HG02884 (cell line): ENCODE measurements around the gene BCAS3.

Experiments
- ATAC-seq: cut with Tn5 transposase; IDR thresholded peaks from one replicate; pipeline ENCODE4 v1.9.1; 2021; ENCODE audit warnings: mild to moderate bottlenecking, moderate library complexity; ENCODE audit not compliant: unreplicated experiment

The BCAS3 gene

DNA sequence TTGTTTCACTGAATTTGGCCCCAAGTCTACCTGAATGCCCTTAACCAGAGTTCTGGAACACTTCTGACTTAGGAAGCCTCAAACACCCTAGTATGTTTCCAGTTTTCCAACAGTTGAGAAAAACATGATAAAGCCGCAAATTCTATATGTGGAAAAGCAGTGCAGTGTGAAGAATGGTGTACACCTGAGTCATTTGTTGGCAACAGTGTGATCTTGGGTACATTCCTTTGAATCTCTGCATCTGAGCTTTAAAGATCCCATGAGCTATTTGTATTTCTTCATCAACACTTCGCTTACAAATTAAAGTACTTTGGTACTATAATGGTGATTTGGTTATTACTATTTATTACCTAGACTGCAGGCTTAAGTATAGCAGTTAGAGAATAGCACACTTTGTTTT lies 628.4 kb downstream of the BCAS3 start:
- no peak for ATAC-seq

DNA sequence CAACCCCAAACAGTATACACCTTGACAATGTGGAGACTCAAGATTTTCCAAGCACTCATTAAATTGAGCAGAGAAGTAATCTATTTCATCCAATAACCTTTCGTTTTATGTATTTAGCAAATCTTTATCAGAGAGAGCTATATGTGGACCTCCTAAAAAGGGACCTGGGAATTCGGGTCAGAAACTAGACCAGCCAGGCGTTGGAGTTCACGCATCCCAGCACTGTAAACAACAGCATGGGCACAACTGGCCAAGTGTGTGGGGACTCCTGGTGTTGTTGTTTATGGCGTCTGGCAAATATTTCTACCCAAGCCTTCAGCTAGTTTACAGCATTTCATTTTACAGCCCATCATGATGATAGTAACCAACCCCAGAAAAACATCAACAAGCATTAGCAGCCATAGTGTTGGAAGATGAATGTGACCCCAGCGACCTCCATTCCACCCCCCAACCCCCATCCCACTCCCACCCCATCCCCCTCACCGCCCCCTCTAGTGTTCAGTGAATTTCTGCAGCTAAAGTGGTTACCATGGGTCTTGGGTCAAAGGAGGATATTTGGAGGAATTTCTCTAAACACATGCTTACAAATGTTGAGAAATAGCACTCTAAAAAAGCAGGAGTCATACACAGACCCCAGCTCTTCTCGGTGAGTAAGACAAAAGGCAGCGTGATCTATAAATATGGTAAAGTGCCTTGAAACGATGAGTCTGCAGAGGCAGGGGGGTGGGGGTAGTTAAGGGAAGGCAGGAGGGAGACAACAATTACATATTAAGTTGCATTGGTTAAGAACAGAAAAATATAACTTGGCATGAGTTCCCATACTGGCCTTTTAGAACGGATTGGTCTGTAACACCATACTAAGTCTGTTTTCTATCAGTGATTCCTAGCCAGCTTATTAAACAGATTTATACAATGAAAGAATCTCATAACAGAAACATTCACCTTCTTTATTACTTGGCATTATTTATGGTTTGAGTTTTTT lies 630.5 kb downstream of the BCAS3 start:
- no peak for ATAC-seq

DNA sequence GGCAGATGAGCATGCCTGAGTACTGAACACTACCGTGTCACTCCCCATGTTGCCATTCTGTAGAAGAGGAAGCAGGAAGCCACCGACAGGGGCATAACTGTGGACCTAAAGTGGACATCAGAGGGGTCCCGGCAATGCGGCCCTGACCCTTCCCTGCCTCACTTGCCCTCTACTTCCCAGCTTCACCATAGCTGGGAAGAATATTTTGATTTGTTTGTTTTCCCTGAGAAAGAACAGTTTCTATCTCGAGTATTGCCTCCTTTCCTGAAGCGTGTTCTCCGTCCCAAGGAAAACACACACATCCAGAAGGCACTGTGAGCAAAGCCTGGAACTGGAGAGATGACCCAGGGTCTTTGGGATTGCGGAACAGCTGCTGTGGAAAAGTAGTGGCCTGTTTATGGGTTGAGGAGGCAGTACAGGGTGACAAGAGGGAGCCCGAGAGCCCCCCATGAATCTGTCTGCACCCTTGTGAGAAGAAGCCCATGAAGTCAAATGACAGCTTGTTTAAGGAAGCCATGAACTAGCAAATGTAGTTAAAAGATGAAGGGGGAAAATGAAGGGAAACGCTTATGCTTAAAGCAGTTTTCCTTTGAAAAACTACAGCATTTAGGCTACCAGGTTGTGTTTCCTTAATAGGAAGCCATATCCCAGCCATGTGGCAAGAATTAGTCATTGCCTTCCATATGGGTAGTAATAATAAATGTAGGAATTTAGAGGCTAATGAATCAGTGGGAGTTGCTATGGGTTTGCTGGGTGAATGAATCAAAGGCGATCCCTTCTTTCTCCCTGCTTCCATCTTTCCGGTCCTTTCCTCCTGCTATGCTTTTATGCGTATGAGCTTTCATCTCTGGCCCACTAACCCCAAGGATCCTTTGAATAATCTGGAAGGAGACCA lies 632.0 kb downstream of the BCAS3 start:
- no peak for ATAC-seq

DNA sequence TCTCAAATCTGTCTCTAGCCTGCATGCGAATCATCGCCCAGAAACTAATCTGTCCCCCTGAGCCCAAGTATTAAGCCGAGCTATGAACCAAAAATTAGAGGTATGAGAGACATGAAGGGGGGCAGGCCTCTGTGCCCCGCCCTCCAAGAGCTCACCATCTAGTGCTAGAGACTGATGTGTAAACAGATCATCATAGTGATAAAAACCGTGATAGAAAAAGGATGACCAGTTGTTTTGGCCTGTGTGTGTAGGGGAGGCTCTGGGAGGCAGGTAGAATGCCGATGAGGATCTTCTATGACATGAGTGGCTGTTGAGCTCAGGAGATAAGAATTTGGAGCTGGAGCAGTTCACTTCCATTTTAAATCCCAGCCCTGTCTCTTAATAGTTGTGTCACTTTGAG lies 632.9 kb downstream of the BCAS3 start:
- ATAC-seq, result no peak

DNA sequence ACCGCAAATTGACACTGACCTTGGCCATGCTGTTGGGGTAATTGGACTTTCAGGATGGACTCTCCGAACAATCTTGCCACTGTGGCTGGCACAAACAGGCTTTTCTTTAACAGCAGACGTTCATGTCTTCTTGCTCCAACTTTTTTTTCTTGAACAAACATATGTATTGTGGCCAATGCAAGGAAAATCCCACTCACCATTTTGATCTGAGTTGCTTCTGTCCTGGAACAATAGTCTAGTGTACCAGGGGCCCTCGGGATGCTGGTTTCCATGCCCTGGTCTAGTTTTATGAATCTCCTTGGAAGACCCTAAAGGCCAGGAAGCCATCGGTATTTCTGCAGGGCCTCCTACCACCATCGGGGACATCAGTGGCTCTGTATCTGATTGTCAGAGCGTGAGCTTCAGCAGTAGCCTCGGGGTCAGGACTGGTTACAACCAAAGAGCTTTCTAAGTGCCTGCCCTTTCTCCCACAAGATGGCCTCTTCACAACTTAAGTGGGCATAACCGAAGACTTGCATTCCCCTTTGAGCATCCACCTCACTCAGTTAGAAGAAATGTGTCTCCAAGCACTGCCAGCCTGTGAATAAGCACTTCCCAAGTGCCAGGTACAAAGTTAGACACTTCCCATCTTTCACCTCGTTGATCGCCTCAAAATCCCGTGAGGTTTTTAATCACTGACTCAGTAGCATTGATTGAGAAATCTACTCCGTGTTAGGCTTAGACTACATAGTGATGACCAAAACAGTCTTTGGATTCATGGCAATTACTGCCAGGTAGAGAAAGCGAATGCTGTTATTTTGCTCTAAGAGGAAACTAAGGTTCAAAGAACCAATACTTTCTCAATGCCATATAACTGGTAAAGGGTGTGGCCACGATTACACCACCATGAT lies 635.0 kb downstream of the BCAS3 start:
- no peak for ATAC-seq

DNA sequence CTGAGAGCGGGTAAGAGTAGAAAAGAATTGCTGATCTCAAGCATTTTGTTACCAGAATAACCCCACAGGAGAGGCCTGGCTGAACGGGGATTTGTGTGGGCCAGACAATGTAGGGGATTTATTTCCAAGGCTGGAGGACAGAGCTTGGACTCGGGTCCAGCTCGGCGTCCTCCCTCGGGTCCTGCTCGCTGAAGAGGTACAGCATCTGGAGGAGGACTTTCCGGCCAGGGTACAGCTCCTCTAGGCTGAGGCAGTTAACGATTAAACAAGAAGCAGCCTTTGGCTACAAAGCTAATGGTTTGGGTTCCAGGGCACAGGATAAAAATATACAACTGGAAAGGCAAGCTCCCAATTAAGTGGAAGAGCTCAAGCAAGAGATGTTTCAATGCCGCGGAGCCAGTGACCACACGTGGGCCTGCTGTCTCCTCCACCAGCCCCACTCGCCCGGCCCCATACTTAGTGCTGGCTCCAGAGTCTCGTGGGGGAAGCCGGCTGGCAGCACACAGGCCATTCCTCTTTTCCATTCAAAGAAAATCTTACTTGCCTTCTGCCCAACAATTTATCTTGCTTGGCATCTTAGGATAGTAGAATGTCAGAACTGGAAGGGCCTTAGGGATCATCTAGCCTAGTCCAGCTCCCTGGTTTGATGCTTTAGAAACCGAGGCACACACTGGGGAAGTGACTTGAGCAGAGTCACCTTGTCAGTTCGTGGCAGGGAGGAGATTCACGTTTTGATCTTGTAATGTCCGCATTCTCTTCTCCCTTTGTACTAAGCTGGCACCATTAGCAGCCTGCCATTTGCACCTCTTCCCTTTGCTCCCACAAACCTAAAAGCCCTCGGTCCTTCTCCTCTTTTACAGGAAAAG lies 636.0 kb downstream of the BCAS3 start:
- ATAC-seq, result no peak

DNA sequence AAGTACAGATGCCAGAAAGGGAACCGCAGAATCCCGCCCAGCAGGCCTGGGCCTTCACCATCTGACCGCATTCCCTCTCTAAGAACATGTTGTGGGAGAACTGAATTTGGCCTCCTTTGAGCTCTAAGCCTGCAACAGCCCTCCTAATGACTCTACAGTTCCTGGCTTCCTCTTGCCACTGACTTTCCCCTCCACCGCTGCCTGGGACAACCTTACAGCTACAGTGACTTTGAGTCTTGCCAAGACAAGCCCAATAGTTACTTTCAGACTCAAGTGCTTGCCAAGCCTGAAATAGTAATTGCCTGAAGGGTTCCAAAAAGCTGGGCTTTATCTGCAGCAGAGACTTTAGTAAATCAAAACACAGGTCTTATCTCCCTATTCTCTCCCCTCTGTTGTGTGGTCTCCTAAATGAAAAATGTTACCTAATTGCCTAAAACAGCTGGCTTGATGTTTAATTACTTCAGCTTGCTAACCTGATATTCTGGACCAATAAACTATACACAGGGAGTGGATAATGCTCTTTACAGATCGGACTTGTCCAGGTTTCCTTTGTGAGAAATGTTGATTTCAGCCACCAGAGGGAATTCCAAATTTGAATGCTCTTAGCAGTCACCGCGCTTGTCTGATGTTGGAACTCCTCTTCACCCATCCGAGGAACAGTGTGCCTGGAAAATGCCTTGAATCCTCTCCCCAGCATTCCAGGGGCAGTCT lies 636.9 kb downstream of the BCAS3 start:
- no peak for ATAC-seq

DNA sequence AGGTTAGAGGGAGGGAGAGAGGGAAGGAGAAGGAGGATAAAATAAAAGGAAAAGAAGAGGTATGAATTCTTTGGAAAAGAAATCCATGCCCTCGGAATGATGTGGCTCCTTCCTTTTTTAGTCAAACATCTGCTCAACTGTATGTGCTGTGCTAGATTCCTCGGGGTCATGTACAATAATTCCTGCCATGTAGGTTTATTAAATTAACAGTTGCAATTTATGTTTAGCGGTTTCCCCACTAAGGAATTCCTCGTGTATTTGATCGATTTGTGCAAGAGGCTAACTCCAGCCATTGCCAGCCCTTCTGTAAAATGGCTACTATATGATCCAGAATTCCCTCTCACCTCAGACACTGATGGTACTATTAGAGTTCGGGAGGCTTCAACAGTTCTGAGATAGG lies 639.0 kb downstream of the BCAS3 start:
- no peak for ATAC-seq

DNA sequence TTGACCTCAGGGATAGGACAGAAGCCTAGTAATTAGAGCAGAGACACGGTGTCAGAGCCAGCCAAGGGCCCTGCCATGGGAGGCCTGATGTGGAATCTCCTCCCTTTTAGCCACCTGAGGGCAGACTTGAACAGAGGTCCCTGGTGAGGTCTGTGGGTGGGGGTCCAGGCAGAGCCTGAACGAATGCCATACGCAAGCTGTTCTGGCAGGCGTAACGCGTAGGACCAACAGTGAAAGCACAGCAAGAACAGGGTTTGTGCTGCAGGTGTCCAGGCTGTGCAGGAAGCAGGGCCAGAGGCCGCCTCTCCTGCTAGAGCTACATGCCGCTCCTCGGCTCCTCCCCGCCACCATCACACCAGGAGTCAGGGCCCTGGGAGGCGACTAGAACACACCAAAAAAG lies 640.1 kb downstream of the BCAS3 start:
- no peak for ATAC-seq

DNA sequence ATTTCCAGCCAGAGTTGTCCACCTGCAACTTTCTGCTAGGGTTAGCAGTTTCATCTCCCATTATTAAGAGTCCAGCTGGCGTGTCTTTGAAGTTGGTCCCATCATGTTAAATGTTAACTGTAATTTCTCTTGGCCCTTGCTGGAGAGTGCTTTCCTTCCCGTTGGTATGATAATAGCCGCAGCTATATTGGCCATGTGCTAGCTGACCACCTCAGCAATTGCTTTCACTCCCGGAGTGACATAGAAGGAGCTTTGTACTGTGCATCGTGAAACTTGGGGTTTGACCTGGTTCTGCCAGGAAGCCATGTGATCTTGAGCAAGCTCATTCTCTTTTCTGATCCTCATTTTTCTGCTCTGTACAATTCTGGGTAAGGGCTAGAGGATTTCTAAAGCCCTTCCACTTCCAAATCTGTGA lies 641.0 kb downstream of the BCAS3 start:
- ATAC-seq, result no peak

DNA sequence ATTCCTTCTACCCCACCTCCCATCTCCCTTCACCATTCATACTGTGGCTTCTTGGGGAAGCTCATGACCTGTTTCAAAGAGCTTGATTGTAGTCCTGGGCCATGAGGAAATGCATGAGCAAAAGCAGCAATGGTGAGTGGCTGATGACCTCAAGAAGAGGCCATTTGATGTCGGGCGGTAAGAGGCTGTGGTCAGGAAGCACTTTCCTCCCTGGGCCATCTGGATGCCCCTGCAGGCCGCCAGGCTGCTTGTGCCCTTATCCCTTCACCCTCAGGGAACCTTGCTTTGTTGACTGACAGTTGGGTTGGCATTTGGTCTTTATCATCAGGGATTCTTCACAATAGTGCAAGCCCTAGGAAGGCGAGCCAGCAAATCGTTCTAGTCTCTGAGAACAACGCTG lies 643.7 kb downstream of the BCAS3 start:
- ATAC-seq, result no peak

DNA sequence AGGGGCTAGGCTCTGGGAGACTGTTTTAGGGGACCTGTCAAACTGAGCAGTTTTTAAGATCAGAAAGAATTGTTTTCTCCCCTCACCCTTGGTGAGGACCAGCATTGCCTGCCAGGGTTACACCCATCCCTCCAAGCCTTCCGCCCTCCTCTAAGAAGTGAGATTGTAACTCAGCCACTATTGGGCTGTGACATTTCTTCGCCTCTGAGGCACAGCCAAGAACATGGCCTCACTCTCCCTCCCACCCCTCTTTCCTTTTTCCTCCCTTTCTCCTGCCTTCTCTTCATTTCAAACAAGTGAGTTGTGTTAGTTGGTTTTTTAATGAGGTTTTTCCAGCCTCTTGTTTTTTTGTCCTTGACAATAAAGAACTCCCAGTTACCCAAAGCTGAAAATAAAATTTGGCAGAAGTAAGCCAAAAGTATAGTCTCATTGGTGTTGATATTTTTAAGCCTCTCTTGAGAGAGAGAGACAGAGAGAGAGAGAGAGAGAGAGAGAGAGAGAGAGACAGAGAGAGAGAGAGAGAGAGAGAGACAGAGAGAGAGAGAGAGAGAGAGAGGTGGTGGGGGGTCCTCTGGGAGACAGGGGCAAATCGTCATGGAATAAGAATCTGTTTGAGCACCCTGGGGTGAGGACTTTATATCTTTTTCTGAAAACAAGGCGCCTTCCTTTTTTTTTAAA lies 644.8 kb downstream of the BCAS3 start:
- no peak for ATAC-seq

DNA sequence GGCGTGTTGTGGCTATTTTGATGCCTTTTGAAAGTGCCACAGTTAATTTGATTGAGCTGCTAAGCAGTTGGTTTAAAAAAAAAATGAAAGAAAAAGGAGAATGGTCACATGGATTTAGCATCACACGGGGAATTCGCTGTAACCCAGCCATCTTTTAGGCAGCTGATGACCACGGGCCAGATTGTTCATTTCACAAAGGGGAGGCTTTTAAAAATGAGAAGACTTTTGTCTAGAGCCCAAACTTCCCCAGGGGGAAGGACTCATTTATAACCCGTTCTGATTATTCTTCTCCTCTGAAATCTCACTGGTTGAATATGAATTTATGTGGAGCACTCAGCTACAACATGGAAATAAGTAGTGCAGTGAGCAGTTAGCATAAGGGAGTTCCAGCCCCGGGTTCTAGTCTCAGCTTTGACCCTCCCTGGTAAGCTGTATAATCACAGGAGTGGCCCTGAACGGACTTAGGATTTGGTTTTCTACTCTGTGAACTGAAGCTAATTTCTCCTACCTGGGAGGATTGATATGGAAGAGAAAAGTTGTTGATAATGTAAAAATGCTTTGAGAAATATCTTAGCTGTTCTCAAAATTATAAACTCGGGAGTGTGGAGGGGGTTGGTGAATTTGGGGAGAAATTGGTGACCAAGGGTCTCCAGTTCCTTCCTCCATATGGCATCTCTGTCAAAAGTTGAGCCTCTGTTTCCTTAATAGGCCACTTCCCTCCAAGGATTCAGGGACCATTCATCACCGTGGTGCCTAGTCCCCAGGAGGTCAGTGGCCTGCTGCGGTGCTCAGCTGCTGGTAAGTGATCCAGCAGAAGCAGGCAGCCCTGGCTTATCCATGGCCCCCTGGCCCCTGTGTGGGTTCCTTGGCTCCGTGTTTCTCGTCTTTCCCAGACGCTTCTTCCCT lies 645.6 kb downstream of the BCAS3 start:
- no peak for ATAC-seq

DNA sequence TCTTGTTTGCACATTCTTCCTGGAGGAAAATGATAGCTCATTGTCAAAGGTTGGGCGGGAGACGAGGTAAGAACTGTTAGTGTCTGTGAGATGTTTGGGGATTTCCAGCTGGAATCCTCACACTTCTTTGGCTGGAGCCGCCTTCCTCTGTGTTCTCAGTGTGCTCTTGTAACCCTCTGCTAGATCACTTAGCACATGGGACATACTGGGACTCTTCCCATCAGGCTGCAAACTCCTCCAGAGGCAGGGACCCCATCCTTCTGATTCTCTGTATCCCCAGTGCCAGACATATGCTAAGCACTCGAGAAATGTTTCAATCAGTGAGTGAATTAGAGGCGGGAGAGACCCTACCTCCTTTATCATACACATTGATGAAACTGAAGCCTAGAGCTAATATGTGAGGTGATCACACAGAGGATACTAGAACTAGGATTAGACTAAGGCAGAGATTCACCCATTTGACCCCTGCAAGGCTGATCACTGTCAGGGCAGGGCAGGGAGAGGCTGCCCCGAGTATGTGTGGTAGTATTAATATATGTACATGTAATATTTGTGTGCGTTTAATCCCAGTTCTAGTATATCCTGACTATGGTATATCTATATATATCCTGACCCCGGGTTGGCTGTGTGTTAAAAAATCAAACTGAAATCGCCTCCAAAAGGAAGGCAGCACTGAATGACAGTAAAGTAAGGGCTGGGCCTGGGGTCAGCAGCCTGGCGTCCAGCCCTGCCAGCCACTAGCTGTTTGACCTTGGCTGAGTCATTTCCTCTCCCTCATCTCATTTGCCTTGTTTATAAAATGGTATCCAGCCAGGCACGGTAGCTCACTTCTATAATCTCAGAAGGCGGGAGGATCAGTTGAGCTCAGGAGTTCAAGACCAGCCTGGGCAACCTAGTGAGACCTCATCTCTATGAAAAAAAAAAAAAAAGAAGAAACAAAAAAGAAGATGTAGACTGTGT lies 646.5 kb downstream of the BCAS3 start:
- ATAC-seq, result no peak

DNA sequence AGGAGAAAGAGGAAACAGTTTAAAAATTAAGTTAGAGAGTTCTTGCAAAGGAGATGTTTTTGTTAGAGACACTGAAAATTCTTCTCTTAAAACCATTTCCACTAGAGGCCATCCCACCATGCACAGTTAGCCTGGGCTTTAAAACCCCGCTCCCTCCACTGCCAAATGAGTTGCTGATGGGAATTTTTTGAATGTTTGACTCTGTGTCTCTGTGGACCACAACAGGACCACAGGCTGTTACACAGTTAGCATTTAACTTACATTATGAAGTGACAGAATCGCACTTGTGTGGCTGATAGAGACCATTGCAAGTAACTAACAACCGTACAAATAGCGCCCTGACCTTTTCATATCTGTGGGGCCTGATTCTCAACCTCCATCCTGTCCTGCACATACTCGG lies 647.3 kb downstream of the BCAS3 start:
- no peak for ATAC-seq

DNA sequence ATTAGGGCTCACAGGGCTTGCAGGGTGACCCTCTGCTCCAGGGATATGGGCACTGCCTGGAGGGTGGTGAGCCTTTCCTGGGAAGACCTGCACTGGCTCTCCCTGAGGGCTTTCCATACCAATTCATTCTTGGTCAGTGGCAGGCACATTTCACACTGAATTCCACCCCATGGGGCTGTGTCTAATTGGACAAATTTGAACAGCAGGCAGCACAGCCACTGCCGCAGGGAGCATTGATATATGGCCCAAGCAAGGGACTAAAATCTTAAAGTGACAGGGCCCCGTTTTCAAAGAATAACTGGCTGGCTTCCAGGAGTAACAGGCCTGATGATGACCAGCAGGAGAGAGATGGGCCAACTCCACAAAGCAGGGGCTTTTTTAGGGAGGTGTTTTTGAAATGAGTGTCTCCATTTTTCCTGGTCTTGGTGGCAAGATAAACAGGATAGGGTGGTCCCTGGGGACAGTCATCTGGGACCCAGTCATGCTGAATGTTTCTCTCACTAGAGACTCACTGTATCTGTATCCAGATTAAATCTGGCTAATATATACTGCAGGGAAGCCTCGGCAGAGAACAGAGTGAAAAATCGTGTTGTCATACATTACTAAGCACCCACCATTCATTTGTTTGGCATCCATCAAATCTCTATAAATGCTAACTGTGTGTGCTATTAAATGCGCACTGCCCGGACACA lies 647.9 kb downstream of the BCAS3 start:
- no peak for ATAC-seq
